GM18499 (cell line): Measurements from ENCODE around the gene THADA.

ENCODE experiments used
- ATAC-seq: cut with Tn5 transposase; IDR thresholded peaks from one replicate; pipeline ENCODE4 v1.9.1; 2021; ENCODE audit warnings: moderate number of reproducible peaks; ENCODE audit not compliant: insufficient read depth, unreplicated experiment

Gene THADA

GRCh38 chr2:43222475-43223309 is 373.1 kb downstream of the THADA start:
- ATAC-seq, result no peak

- no peak for ATAC-seq
Measured at GRCh38 chr2:43221763-43222474, 373.9 kb downstream of the THADA start.

GRCh38 chr2:43221124-43221762 is 374.6 kb downstream of the THADA start:
- no peak for ATAC-seq

GRCh38 chr2:43220760-43221123 is 375.1 kb downstream of the THADA start:
- ATAC-seq, result no peak

GRCh38 chr2:43220229-43220751 is 375.5 kb downstream of the THADA start:
- ATAC-seq, result no peak

GRCh38 chr2:43219383-43220228 is 376.2 kb downstream of the THADA start:
- no peak for ATAC-seq

GRCh38 chr2:43218702-43219382 is 377.0 kb downstream of the THADA start:
- no peak for ATAC-seq

GRCh38 chr2:43218155-43218701 is 377.6 kb downstream of the THADA start:
- no peak for ATAC-seq

- ATAC-seq, result no peak
Measured at GRCh38 chr2:43217228-43218154, 378.3 kb downstream of the THADA start.

- ATAC-seq, result no peak
Measured at GRCh38 chr2:43216629-43217028, 379.2 kb downstream of the THADA start.

GRCh38 chr2:43215673-43216255 is 380.1 kb downstream of the THADA start:
- no peak for ATAC-seq

- ATAC-seq, result no peak
Measured at GRCh38 chr2:43214253-43214652, 381.6 kb downstream of the THADA start.

GRCh38 chr2:43212931-43213330 is 382.9 kb downstream of the THADA start:
- ATAC-seq, result no peak

GRCh38 chr2:43212216-43212835 is 383.5 kb downstream of the THADA start:
- no peak for ATAC-seq

GRCh38 chr2:43210467-43211303 is 385.2 kb downstream of the THADA start:
- ATAC-seq, result no peak

GRCh38 chr2:43210125-43210466 is 385.7 kb downstream of the THADA start:
- ATAC-seq, result no peak
